Activated CD8-positive, alpha-beta T cell treated with anti-CD3 and anti-CD28 coated beads, Interleukin-2, amount 10 ng/mL, durations not matched to agents 7 days and 5 days (primary cell): ENCODE results near the gene LCE3A. TPM values are rescaled to one million over a fixed set of nuclear protein-coding genes. Genes with fewer than 3 reads are reported as not detected.
"Not testable (repeated sequence)": the region's sequence is repeated elsewhere in the genome, so short reads cannot be mapped to it uniquely, and the experiment has no call there.

Experiments
- ATAC-seq: fragments of 150-1000 bp; cut with Tn5 transposase; one replicate; pipeline ENCODE4 v1.10.0; 2021; ENCODE audit warnings: moderate library complexity
- CTCF ChIA-PET: fragments of 350-600 bp; sonication (Branson Sonifier 250); formaldehyde crosslinking; loops from one replicate; lab custom pipeline; 2021; ENCODE audit warnings: antibody characterized with exemption; lab: Charles Lee
- POLR2A ChIA-PET: fragments of 350-600 bp; sonication (Branson Sonifier 250); formaldehyde crosslinking; loops from one replicate; lab custom pipeline; 2021; ENCODE audit warnings: antibody characterized with exemption; lab: Charles Lee
- DNase-seq: peaks from one replicate; pipeline ENCODE4 v3.0.0-alpha.2; 2020
- H3K27ac Mint-ChIP-seq: one replicate; pipeline ENCODE4 v1.8.0; 2021; ENCODE audit warnings: mild to moderate bottlenecking, mixed read lengths
- H3K27me3 Mint-ChIP-seq: one replicate; pipeline ENCODE4 v1.8.0; 2021; ENCODE audit warnings: low read depth, mixed read lengths
- H3K36me3 Mint-ChIP-seq: one replicate; pipeline ENCODE4 v1.8.0; 2021; ENCODE audit warnings: low read depth, mixed read lengths
- H3K4me1 Mint-ChIP-seq: one replicate; pipeline ENCODE4 v1.8.0; 2021; ENCODE audit warnings: low read depth, mixed read lengths
- H3K4me3 Mint-ChIP-seq: one replicate; pipeline ENCODE4 v1.8.0; 2021; ENCODE audit warnings: mild to moderate bottlenecking, mixed read lengths
- H3K9me3 Mint-ChIP-seq: one replicate; pipeline ENCODE4 v1.8.0; 2022; ENCODE audit warnings: mixed read lengths; ENCODE audit not compliant: insufficient read depth
- total RNA-seq, 2 experiments: library from RNA; stranded (reverse); gene quantifications; one replicate each; pipeline ENCODE4 v1.2.3, GENCODE V29; 2021

The LCE3A gene
- not detected for total RNA-seq

GRCh38 chr1:152622803-152623202, at the start of gene LCE3A:
TSS of gene LCE3A (minus strand) at chr1:152623103. CDS start at chr1:152623103, 0 bp downstream.
- Mint-ChIP-seq H3K27ac (no peak within 1 kb of the TSS), H3K4me3 (no peak within 1 kb of the TSS), H3K27me3 (peaks cover 2% of the 10 kb centered on the region), H3K4me1 (peaks cover 15% of the 10 kb centered on the region), H3K9me3 (peaks cover 13% of the 10 kb centered on the region), H3K36me3 (no peaks in the 10 kb centered on the region)
- CTCF ChIA-PET, result interaction anchor here (1.2 to 2.6 kb wide), 5 partner anchors 13 to 164 kb away, joined by 3 to 12 read pairs (median 6); partner anchors contain the start of gene LCE3D
- POLR2A ChIA-PET, result no interaction called here
- DNase-seq (peak; percentile 25), ATAC-seq (no peak)

- H3K4me3 Mint-ChIP-seq, result no peak overlapping the region
- H3K36me3 Mint-ChIP-seq, result no peaks in the 10 kb centered on the region
- ATAC-seq (no peak), DNase-seq (no peak)
- CTCF ChIA-PET, result no interaction called here
- H3K27me3 Mint-ChIP-seq, result peaks cover 7% of the 10 kb centered on the region
- no peaks in the 10 kb centered on the region for H3K9me3 Mint-ChIP-seq
- no peaks in the 10 kb centered on the region for H3K4me1 Mint-ChIP-seq
- POLR2A ChIA-PET, result no interaction called here
- no peak overlapping the region for H3K27ac Mint-ChIP-seq
Observed at GRCh38 chr1:152667648-152668047, 44.7 kb upstream of the LCE3A start.

- H3K4me3 Mint-ChIP-seq, ATAC-seq, H3K27me3 Mint-ChIP-seq, H3K9me3 Mint-ChIP-seq, H3K36me3 Mint-ChIP-seq, H3K4me1 Mint-ChIP-seq, DNase-seq, CTCF ChIA-PET, H3K27ac Mint-ChIP-seq, POLR2A ChIA-PET: not testable (repeated sequence)
Observed at GRCh38 chr1:152666171-152666570, 43.3 kb upstream of the LCE3A start.

GRCh38 chr1:152663098-152663497, 40.2 kb upstream of the LCE3A start, which contains the start of gene LCE2D:
TSS of gene LCE2D (plus strand) at chr1:152663380. CDS start at chr1:152664106, 726 bp downstream.
- ChIA-PET CTCF (interaction anchor here (3.8 kb wide), 1 partner anchor 9 kb away, joined by 16 read pairs; no protein-coding TSS in a partner anchor), POLR2A (no interaction called here)
- no peak for ATAC-seq
- H3K36me3 Mint-ChIP-seq, result no peaks in the 10 kb centered on the region
- DNase-seq, result no peak
- H3K4me1 Mint-ChIP-seq, result no peaks in the 10 kb centered on the region
- peaks cover 10% of the 10 kb centered on the region for H3K27me3 Mint-ChIP-seq
- H3K27ac Mint-ChIP-seq, result no peak within 1 kb of the TSS
- H3K4me3 Mint-ChIP-seq, result no peak within 1 kb of the TSS
- H3K9me3 Mint-ChIP-seq, result no peaks in the 10 kb centered on the region

GRCh38 chr1:152658649-152659048, 35.7 kb upstream of the LCE3A start:
- Mint-ChIP-seq H3K4me1 (peaks cover 3% of the 10 kb centered on the region), H3K27ac (no peak overlapping the region), H3K27me3 (peaks cover 14% of the 10 kb centered on the region), H3K36me3 (no peaks in the 10 kb centered on the region), H3K9me3 (no peaks in the 10 kb centered on the region), H3K4me3 (no peak overlapping the region)
- ATAC-seq (no peak), DNase-seq (no peak)
- POLR2A ChIA-PET, result no interaction called here
- CTCF ChIA-PET, result no interaction called here

- DNase-seq, result no peak
- ATAC-seq, result no peak
- ChIA-PET POLR2A (no interaction called here), CTCF (no interaction called here)
- Mint-ChIP-seq H3K4me3 (no peak overlapping the region), H3K27me3 (peaks cover 15% of the 10 kb centered on the region), H3K4me1 (peaks cover 3% of the 10 kb centered on the region), H3K9me3 (no peaks in the 10 kb centered on the region), H3K27ac (no peak overlapping the region), H3K36me3 (no peaks in the 10 kb centered on the region)
Observed at GRCh38 chr1:152657677-152658076, 34.8 kb upstream of the LCE3A start.

- Mint-ChIP-seq H3K27me3 (peaks cover 22% of the 10 kb centered on the region), H3K36me3 (no peaks in the 10 kb centered on the region), H3K4me3 (no peak overlapping the region), H3K4me1 (peaks cover 3% of the 10 kb centered on the region), H3K9me3 (no peaks in the 10 kb centered on the region), H3K27ac (no peak overlapping the region)
- ATAC-seq, result no peak
- no peak for DNase-seq
- ChIA-PET POLR2A (no interaction called here), CTCF (interaction anchor here (1.3 kb wide), 1 partner anchor 197 kb away, joined by 3 read pairs; no protein-coding TSS in a partner anchor)
Observed at GRCh38 chr1:152656459-152656858, 33.6 kb upstream of the LCE3A start.

- DNase-seq, result peak; percentile 71
- POLR2A ChIA-PET, result interaction anchor here (0.5 kb wide), 1 partner anchor 110 kb away, joined by 3 read pairs; no protein-coding TSS in a partner anchor
Observed at GRCh38 chr1:152654110-152654509, 31.2 kb upstream of the LCE3A start.

GRCh38 chr1:152646656-152647055, 23.8 kb upstream of the LCE3A start:
- Mint-ChIP-seq H3K27me3 (peaks cover 12% of the 10 kb centered on the region), H3K4me3 (no peak overlapping the region), H3K9me3 (no peaks in the 10 kb centered on the region), H3K36me3 (no peaks in the 10 kb centered on the region), H3K27ac (no peak overlapping the region), H3K4me1 (no peaks in the 10 kb centered on the region)
- POLR2A ChIA-PET, result no interaction called here
- ATAC-seq, result no peak
- no peak for DNase-seq
- CTCF ChIA-PET, result no interaction called here

More at GRCh38 chr1:152654110-152654509, 31.2 kb upstream of the LCE3A start:
- Mint-ChIP-seq H3K4me3 (no peak overlapping the region), H3K4me1 (peaks cover 3% of the 10 kb centered on the region), H3K27me3 (peaks cover 22% of the 10 kb centered on the region), H3K27ac (no peak overlapping the region), H3K9me3 (no peaks in the 10 kb centered on the region), H3K36me3 (no peaks in the 10 kb centered on the region)
- CTCF ChIA-PET, result interaction anchor here (0.7 to 2.0 kb wide), 9 partner anchors 10 to 575 kb away, joined by 3 to 16 read pairs (median 3); partner anchors contain the start of gene LCE2D
- peak; percentile 61 for ATAC-seq

GRCh38 chr1:152645146-152645545, 22.2 kb upstream of the LCE3A start:
- H3K4me1 Mint-ChIP-seq, result no peaks in the 10 kb centered on the region
- ATAC-seq, result no peak
- peaks cover 5% of the 10 kb centered on the region for H3K27me3 Mint-ChIP-seq
- H3K4me3 Mint-ChIP-seq, result no peak overlapping the region
- H3K27ac Mint-ChIP-seq, result no peak overlapping the region
- ChIA-PET CTCF (no interaction called here), POLR2A (no interaction called here)
- DNase-seq, result no peak
- no peaks in the 10 kb centered on the region for H3K9me3 Mint-ChIP-seq
- H3K36me3 Mint-ChIP-seq, result no peaks in the 10 kb centered on the region

GRCh38 chr1:152643945-152644344, 21.0 kb upstream of the LCE3A start:
- H3K36me3 Mint-ChIP-seq, result no peaks in the 10 kb centered on the region
- H3K27ac Mint-ChIP-seq, result no peak overlapping the region
- H3K4me1 Mint-ChIP-seq, result no peaks in the 10 kb centered on the region
- DNase-seq (no peak), ATAC-seq (no peak)
- H3K27me3 Mint-ChIP-seq, result peaks cover 4% of the 10 kb centered on the region
- H3K9me3 Mint-ChIP-seq, result no peaks in the 10 kb centered on the region
- ChIA-PET CTCF (interaction anchor here (2.5 kb wide), 1 partner anchor 10 kb away, joined by 12 read pairs; no protein-coding TSS in a partner anchor), POLR2A (no interaction called here)
- no peak overlapping the region for H3K4me3 Mint-ChIP-seq

GRCh38 chr1:152640351-152640750, 17.4 kb upstream of the LCE3A start:
- no peaks in the 10 kb centered on the region for H3K4me1 Mint-ChIP-seq
- H3K4me3 Mint-ChIP-seq, result no peak overlapping the region
- H3K9me3 Mint-ChIP-seq, result no peaks in the 10 kb centered on the region
- H3K27me3 Mint-ChIP-seq, result peaks cover 3% of the 10 kb centered on the region
- no peak overlapping the region for H3K27ac Mint-ChIP-seq
- ChIA-PET CTCF (no interaction called here), POLR2A (no interaction called here)
- DNase-seq (no peak), ATAC-seq (no peak)
- H3K36me3 Mint-ChIP-seq, result no peaks in the 10 kb centered on the region
